ENCODE results near the gene NNMT.

Gene NNMT

GRCh38 chr11:114263513-114264170 lies 32.6 kb upstream of the NNMT start:
- DNase-seq = no peak

GRCh38 chr11:114264381-114264780 lies 31.8 kb upstream of the NNMT start:
- no peak for DNase-seq

DNA sequence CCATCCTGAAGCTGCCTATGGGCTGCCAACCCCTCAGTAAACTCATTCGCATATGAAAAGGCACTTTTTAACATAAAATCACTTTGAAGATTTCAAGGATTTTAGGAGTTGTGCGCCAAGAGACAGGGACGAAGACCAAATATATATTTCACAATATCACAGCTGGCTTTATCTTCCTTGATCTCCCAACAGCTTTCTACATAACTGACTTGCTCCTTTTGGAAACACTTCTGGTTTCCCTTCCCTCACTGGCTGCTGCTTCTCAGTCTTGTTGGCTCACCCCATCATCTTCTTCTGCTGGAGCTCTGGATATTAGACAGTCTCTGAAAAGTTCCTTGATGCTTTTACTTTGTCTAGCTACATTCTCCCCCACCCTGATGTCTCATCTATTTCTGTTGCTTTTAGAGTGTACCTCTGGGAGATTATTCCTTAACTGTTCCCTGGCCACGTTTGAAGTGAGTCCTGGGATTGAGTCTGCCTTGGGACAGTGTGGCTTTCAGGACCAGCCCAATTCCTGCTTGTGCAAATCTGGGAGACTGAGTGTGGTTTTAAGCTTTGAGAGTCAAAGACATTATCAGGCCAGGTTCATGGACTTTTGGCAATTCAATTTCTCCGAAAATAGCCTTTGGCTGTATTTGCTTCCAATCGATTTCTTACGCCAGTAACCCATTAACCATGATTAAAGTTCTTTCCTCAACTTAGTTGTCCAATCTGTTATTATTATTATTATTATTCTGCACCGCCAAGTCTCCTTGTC lies 30.9 kb upstream of the NNMT start:
- no peak for DNase-seq

DNA sequence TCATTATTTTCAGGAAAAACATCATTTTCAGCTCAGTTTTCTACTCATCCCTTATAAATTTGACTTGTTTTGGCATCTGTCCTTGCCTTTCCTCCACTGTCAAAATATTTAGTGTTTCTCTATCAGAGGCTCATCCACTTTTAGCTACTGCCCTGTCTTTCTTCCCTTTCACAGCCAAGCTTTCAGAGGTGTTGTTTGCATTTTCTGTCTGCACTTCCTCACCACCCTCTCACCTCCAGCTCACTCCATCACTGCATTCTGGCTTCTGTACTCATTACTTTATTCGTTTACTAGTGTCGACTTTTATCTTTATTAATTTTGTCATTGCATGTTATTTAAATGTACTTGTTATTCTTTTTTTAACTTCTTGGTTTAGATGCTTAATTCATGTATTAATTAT lies 26.7 kb upstream of the NNMT start:
- DNase-seq = no peak

GRCh38 chr11:114270531-114271270 lies 25.5 kb upstream of the NNMT start:
- no peak for DNase-seq

DNA sequence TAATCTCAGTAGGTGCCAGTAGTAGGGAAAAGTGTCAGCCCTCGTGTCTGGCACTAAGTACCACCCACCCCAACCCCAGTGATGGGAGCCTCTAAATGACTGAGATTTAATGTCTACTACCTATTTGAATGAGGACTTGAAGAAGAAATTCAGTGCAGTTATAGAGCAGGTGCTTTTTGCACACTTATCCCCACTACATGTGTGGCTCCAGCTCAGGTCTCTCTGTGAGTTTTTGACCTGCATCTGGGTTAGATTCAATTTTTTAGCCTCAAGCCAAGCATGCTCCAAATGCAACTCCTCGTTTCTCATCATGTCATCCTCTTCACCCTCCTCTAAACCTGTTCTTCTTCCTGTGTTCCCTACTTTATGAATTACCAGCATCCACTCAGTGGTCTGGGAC lies 24.9 kb upstream of the NNMT start:
- no peak for DNase-seq

- DNase-seq = no peak
Measured at GRCh38 chr11:114272311-114272710, 23.9 kb upstream of the NNMT start.

DNA sequence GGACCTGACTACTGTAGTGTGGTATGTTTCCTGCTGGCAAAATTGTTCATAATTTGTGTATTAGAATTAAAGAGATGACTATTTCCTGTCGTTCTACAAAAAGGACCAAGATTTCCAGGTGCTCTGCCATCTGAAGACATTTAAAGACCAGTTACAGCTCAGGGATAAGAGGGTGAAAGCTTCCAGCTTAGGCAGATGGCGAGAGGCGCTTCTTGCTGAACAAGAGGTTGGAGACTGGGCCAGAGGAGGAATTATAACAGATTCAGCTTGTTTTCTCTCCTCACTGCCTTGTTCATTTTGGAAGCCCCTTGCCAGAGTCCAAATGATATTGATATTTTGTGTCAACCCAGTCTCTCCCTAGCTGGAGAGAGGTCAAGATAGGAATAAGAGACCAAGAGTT lies 23.1 kb upstream of the NNMT start:
- DNase-seq = no peak

DNA sequence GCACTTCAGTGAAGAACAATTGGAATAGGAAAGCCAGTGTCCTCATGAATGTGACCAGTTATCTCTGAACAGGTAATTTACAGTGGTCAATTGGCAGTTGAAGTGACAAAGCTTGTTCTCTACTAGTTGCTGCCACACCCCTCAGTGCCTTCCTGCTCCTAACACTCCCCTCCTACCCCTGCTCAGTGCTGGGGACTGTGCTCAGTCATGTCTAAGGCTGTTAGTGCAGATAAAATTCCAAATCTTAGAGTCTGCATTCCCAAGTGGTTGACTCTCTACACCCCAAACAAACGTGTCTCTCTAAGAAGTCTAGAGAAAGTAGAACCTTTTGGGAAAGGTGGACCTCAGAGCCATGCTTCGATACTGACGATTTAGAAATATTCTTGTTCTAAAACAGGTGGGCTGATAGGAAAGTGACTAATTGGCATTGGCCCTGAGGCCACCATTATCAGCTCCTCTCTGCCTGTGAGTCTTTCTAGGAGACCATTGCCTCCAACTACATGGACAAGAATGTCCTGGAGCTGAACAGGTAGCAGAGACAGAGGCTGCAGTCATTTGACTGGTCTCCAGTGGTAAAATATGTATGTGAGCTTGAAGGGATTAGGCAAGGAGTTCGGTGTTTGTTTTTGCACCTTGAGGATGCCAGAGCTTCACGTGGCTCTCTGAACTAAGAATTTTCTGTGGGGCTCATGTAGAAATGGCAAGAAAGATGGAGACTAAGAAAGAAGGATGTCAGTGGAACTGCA lies 22.1 kb upstream of the NNMT start:
- DNase-seq = no peak

DNA sequence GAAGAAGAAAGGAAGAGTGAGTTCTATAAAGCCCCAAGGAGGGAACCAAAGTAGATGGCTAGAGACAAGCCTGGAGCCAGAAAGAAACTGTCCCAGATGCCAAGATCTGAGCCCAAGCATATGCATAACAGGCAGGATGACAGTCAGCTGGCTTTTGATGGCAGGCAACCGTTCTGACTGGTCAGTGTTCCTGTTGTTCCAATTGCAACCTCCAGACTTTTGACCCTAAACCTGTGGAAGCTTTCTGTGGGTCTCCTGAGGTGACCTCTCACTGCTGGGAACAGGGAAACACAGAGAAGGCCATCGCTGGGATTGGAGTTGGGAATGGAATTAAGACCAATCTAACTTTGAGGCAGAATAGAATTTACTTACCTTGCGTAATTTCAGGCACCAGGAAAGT lies 21.6 kb upstream of the NNMT start:
- DNase-seq = no peak

GRCh38 chr11:114275280-114275679 lies 20.9 kb upstream of the NNMT start:
- no peak for DNase-seq

- DNase-seq = no peak
Measured at GRCh38 chr11:114276077-114276476, 20.1 kb upstream of the NNMT start.

- DNase-seq = no peak
Measured at GRCh38 chr11:114277637-114278341, 18.4 kb upstream of the NNMT start.

DNA sequence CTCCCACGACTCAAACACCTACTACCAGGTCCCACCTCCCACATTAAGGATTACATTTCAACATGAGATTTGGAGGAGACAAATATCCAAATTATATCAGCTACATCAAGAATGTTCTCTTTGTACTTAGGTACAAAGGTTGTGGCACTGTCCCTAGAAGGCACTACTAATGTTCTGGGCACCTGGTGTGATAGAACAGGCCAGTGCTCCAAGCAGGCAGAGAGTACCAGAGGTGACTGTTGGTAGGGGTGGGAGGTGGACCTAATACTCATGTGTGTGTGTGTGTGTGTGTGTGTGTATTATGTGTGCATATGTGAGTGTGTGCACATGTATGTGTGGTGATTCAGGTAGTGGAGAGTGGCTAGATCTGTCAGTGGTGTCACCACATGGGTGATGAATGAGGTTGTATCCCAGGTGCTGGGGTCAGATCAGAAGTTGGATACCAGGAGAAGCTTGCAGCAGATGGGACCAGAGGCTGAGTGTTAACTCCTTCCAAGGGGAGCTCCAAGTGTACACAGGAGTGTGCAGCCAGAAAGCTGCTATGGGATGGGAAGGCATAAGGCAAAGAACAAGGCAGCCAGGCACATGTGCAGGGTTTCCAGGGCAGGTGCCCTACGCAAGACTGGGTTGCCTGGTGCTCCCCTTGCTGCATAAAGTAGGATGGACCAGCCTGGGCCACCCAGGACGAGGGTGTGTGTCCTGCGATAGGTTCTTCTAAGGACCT lies 17.7 kb upstream of the NNMT start:
- DNase-seq = no peak

DNA sequence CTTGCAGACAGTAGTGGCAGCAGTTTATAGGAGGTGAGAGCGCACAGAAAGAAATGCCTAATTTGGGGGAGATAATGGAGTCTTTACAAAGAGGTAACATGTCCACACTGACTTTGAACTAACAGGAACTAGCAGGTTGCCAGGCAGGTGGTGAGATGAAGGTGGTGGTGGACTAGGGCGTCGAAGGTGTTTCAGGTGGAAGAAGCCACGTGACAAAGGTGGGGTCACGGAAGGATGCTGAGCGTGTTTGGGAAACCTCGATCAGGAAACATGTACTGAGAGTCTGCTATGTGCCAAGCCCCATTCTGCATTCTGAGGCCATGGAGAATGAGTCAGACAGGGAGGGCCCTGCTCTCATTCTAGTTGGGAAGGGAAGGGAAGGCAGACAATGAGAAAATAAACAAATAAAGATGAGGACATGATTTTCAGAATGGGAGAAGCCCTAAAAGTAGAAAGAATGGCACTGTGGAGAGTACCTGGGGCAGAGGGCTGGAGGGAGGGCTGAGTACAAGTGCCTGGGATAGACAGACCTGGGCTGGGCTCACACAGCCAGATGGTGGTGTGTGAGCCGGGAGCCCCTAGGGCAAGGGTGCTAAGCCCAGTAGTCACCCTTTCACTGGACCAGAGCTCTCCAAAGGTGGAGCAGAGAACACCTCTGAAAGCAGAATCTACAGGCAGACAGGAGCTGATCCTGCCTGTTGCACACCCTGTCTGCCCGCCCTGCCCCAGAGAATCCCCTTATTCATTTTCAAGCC lies 16.2 kb upstream of the NNMT start:
- no peak for DNase-seq

- DNase-seq = no peak
Measured at GRCh38 chr11:114280696-114281095, 15.5 kb upstream of the NNMT start.

DNA sequence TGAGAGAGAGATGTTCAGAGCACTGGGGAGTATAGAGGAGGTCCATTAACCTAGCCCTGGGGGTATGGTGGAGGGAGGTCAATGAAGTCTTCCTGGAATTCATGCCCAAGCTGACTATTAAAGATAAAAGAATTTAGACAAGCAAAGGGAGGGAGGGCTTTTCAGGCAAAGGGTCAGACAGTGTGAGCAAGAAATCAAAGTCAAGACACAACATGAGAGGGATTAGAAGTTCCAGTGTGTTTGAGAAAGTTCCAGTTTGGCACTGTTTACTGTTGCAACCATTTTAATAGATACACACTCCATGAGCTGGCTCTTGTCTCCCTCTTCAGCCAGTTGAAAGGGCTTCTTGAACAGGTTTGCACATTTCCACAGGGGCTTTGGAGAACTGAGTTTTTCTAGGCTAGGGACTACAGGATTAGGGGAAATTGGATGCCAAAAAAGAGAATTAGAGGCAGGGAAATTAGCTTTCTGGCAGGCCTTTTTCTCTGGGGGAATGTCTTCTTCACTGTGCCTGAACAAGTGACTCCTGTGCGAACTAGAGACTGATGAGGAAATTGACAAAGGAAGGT lies 14.7 kb upstream of the NNMT start:
- no peak for DNase-seq

GRCh38 chr11:114282488-114282887 lies 13.7 kb upstream of the NNMT start:
- DNase-seq = no peak

DNA sequence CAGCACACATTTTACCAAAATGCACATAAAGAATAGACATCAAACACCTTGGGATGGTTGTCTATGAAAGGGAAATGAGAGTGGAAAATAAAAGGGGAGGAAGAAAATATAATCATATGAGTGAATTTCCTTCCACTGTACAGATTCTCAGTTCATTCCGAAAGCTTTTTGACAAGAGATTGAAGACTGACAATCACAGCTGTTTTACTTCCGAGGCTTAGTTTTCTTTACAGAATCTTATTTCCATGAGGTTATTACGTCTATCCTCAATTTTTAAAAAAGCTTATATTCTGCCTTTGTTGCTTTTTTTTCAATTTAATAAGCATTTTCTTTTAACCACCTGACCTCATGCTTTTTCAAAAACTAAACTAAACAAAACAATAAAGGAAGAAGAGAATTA lies 12.8 kb upstream of the NNMT start:
- no peak for DNase-seq

GRCh38 chr11:114284021-114284420 lies 12.2 kb upstream of the NNMT start:
- DNase-seq = no peak

- no peak for DNase-seq
Measured at GRCh38 chr11:114284914-114285313, 11.3 kb upstream of the NNMT start.
